GM18526 (cell line): ENCODE data around the gene BLOC1S1.

ENCODE experiments used
- POLR2A ChIP-seq: IDR thresholded peaks from 3 replicates; pipeline ENCODE4 v1.6.1; 2011; ENCODE audit not compliant: insufficient read length; ENCODE audit errors: extremely low read depth

Gene BLOC1S1

DNA sequence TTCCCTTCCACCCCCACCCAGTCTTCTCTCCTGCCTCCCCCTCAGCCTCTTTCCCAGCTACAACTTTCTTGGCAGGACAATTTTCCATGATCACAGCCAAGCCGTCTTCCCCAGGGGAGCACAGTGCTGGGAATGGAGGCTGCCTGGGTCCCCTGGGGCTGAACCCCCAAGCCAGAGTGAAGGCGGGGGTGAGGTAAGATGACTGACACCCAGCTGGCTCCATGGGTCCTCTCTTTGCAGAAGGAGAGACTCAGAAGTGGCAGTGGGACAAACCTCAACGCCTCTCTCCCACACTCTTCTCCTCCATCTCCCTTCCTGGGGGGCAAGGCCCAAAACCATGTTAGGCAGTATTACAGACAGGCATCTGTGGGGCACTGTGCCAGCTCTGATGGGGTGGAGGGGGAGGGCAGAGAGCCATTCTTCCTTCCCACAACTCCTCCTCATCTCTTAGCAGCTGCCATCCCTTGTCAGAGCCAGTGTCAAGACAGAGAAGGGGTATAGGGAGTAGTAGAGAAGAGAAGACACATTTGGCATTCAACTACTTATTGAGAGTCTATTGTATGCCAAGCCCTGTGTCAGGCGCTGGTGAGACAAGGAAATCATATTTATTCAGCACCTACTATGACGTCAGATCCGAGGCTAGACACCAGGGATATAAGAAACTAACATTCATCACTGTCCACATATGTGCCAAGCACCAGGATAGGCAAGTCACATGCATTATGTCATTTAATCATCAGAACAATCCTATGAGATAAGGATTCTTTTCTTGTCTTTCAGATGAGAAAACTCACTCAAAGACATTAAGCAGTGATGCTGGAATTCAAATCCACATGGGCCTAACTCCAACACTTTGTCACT, 11.7 kb upstream of the BLOC1S1 start:
- TF ChIP-seq POLR2A: no peak

- no peak for TF ChIP-seq POLR2A
Observed at GRCh38 chr12:55704824-55705718, 10.8 kb upstream of the BLOC1S1 start.

DNA sequence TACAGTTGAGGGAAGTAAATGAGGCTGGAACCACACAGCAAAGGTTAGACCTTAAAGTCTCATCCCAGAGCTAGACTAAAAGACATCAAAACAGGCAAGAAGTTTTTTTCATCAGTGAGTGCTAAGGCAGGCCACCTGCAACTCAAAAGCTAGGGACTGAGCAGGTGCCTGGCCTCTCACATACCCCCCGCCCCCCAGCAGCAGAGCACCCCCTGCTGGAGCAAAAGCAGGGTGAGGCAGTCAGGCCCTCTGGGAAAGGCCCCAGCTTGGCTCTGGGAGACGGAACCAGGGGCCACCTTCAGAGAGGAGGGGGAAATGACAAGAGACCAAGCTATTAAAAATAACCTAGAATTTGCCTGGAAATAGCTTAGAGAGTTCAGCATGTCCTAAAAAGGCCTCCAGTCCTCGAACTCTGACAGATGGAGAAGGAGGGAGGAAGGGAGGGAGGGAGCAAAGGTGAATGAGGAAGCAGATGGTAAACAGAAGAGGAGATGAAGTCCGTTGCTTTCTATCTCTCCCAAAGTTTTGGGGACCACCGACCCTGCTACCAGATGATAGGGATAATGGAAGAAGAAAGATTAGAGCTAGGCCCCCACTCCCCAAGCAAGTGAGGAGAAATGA, 10.0 kb upstream of the BLOC1S1 start:
- no peak for TF ChIP-seq POLR2A

GRCh38 chr12:55706568-55707218, 9.2 kb upstream of the BLOC1S1 start:
- TF ChIP-seq POLR2A: no peak

- TF ChIP-seq POLR2A: no peak
Observed at GRCh38 chr12:55707219-55707671, 8.6 kb upstream of the BLOC1S1 start.

GRCh38 chr12:55707841-55708694, 7.8 kb upstream of the BLOC1S1 start, which contains the start of gene ITGA7:
ITGA7 (minus strand) TSS chr12:55707904; CDS start chr12:55707682, 222 bp downstream.
- TF ChIP-seq POLR2A: no peak

- TF ChIP-seq POLR2A: no peak
Observed at GRCh38 chr12:55708695-55709233, 7.1 kb upstream of the BLOC1S1 start.

- TF ChIP-seq POLR2A: no peak
Observed at GRCh38 chr12:55711786-55712553, 3.9 kb upstream of the BLOC1S1 start.

- TF ChIP-seq POLR2A: no peak
Observed at GRCh38 chr12:55712700-55713415, 3.0 kb upstream of the BLOC1S1 start.

- no peak for TF ChIP-seq POLR2A
Observed at GRCh38 chr12:55713721-55714120, 2.1 kb upstream of the BLOC1S1 start.

DNA sequence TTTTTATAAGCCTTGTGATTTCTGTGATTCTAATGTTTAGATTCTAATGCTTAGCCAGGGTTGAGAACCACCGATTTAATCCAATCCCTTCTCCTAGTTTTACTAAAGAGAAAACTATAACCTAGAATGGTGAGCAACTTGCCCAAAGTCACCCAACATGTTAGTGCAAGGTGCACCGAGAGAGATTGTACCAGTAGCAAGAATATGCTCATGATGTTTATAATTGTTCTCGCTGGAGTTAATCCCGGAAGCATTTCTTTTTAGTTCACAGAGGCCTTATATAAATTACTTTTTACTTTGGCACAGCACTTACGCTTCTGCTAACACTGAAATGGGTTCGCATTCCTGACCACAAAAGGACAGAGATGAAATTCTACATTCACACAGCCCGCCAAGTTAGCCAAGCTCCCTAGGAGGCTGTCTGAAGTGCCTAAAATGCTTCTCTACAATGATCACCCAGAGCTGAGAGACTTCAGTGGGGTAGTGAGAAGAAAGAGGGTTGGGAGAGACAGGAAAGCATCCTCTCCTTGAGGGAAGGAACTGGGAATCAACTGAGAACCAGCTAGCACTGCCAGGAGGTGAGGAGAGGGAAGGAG, 579 bp upstream of the BLOC1S1 start:
- TF ChIP-seq POLR2A: no peak

GRCh38 chr12:55716582-55716957, 724 bp downstream of the BLOC1S1 start:
- peak; percentile 12 for TF ChIP-seq POLR2A
